Thyroid gland (tissue), 4 donors: ENCODE data around the gene CLVS2.

Source experiments
- CTCF ChIP-seq, 6 experiments: fragments of 200-600 bp in 3 of 6; fragments of 450-650 bp in 3 of 6; sonication (generic) in 3 of 6; IDR thresholded peaks; one replicate each; pipeline ENCODE4 v1.5.1; 2016 to 2019; ENCODE audit warnings: antibody characterized with exemption in 6 of 6, mild to moderate bottlenecking in 2 of 6, inconsistent platforms in 1 of 6, moderate library complexity in 1 of 6
- POLR2A ChIP-seq, 2 donors: fragments of 450-650 bp; IDR thresholded peaks; one replicate each; pipeline ENCODE4 v1.6.1; 2017; ENCODE audit warnings: antibody characterized with exemption in 2 of 2, mild to moderate bottlenecking in 2 of 2, moderate library complexity in 1 of 2

GRCh38 chr6:123009059-123009458, 13.0 kb downstream of the CLVS2 start:
- no peak for TF ChIP-seq POLR2A (IDR thresholded peaks at IDR 0.05)
- TF ChIP-seq CTCF (IDR thresholded peaks at IDR 0.05): no peak
